DMS79 treated with DMSO at 0.1 percent for 48 hours (cell line): Measurements from ENCODE around the gene PTTG1IP.

Experiments used
- DNase-seq: peaks from one replicate; lab custom pipeline; 2025; lab: John Stamatoyannopoulos, UW

PTTG1IP gene

GRCh38 chr21:44823179-44823660 is 50.3 kb downstream of the PTTG1IP start:
- no peak for DNase-seq

GRCh38 chr21:44822484-44823178 is 50.9 kb downstream of the PTTG1IP start:
- DNase-seq = no peak

- DNase-seq = no peak
Observed at GRCh38 chr21:44820851-44821250, 52.6 kb downstream of the PTTG1IP start.

- no peak for DNase-seq
Observed at GRCh38 chr21:44819283-44820243, 53.9 kb downstream of the PTTG1IP start.

GRCh38 chr21:44818640-44819011 is 54.9 kb downstream of the PTTG1IP start:
- no peak for DNase-seq

- DNase-seq = peak; percentile 46
Observed at GRCh38 chr21:44817914-44818639, 55.4 kb downstream of the PTTG1IP start, which contains the start of gene SUMO3. SUMO3 (minus strand) TSS chr21:44818062; CDS start chr21:44817968, 94 bp downstream.

GRCh38 chr21:44817506-44817880 is 56.0 kb downstream of the PTTG1IP start:
- peak; percentile 67 for DNase-seq

- DNase-seq = no peak
Observed at GRCh38 chr21:44816761-44817505, 56.6 kb downstream of the PTTG1IP start.

- DNase-seq = no peak
Observed at GRCh38 chr21:44815852-44816628, 57.5 kb downstream of the PTTG1IP start.

- DNase-seq = no peak
Observed at GRCh38 chr21:44815225-44815624, 58.3 kb downstream of the PTTG1IP start.

- DNase-seq = no peak
Observed at GRCh38 chr21:44814498-44815023, 58.9 kb downstream of the PTTG1IP start.

- DNase-seq = no peak
Observed at GRCh38 chr21:44813727-44814126, 59.8 kb downstream of the PTTG1IP start.

GRCh38 chr21:44813149-44813548 is 60.3 kb downstream of the PTTG1IP start:
- DNase-seq = no peak

- DNase-seq = no peak
Observed at GRCh38 chr21:44812640-44813039, 60.9 kb downstream of the PTTG1IP start.

GRCh38 chr21:44810779-44811178 is 62.7 kb downstream of the PTTG1IP start:
- no peak for DNase-seq

- DNase-seq = no peak
Observed at GRCh38 chr21:44805859-44806258, 67.6 kb downstream of the PTTG1IP start.

- no peak for DNase-seq
Observed at GRCh38 chr21:44805226-44805625, 68.3 kb downstream of the PTTG1IP start.

GRCh38 chr21:44804762-44805161 is 68.7 kb downstream of the PTTG1IP start:
- no peak for DNase-seq

GRCh38 chr21:44803651-44804050 is 69.8 kb downstream of the PTTG1IP start:
- no peak for DNase-seq

- DNase-seq = no peak
Observed at GRCh38 chr21:44802396-44803153, 70.9 kb downstream of the PTTG1IP start.
